ENCODE results near the gene LHFPL6.

The LHFPL6 gene

GRCh38 chr13:39402221-39402970 is 200.6 kb downstream of the LHFPL6 start:
- no peak overlapping the region for H3K27ac ChIP-seq

GRCh38 chr13:39401756-39402155 is 201.2 kb downstream of the LHFPL6 start:
- Histone ChIP-seq H3K4me3 (no peak overlapping the region), H3K27ac (no peak overlapping the region)

More at GRCh38 chr13:39402221-39402970, 200.6 kb downstream of the LHFPL6 start:
- H3K4me3 ChIP-seq: no peak overlapping the region

GRCh38 chr13:39401046-39401705 is 201.8 kb downstream of the LHFPL6 start:
- H3K27ac ChIP-seq: no peak overlapping the region
- no peak overlapping the region for H3K4me3 ChIP-seq

- H3K4me3 ChIP-seq: no peak overlapping the region
- H3K27ac ChIP-seq: no peak overlapping the region
These were observed 203.9 kb downstream of the LHFPL6 start for GRCh38 chr13:39399102-39399501.

GRCh38 chr13:39397896-39398265 is 205.1 kb downstream of the LHFPL6 start:
- Histone ChIP-seq H3K4me3 (no peak overlapping the region), H3K27ac (peak overlapping the region in 1 of 21 experiments; percentile 23)

- no peak overlapping the region for H3K4me3 ChIP-seq
- H3K27ac ChIP-seq: peak overlapping the region in 1 of 21 experiments; percentile 23
These were observed 205.6 kb downstream of the LHFPL6 start for GRCh38 chr13:39397226-39397895.

GRCh38 chr13:39394796-39395678 is 208.0 kb downstream of the LHFPL6 start:
- no peak overlapping the region for H3K4me3 ChIP-seq
- H3K27ac ChIP-seq: peak overlapping the region in 1 of 21 experiments; percentile 49

- H3K4me3 ChIP-seq: no peak overlapping the region
- no peak overlapping the region for H3K27ac ChIP-seq
These were observed 211.2 kb downstream of the LHFPL6 start for GRCh38 chr13:39391761-39392160.

GRCh38 chr13:39389013-39389412 is 214.0 kb downstream of the LHFPL6 start:
- Histone ChIP-seq H3K4me3 (no peak overlapping the region), H3K27ac (no peak overlapping the region)

- no peak overlapping the region for H3K27ac ChIP-seq
These were observed 217.3 kb downstream of the LHFPL6 start for GRCh38 chr13:39385621-39386231.

GRCh38 chr13:39385154-39385553 is 217.8 kb downstream of the LHFPL6 start:
- Histone ChIP-seq H3K4me3 (no peak overlapping the region), H3K27ac (no peak overlapping the region)

More at GRCh38 chr13:39385621-39386231, 217.3 kb downstream of the LHFPL6 start:
- H3K4me3 ChIP-seq: no peak overlapping the region

GRCh38 chr13:39381456-39381855 is 221.5 kb downstream of the LHFPL6 start:
- Histone ChIP-seq H3K4me3 (no peak overlapping the region), H3K27ac (no peak overlapping the region)

GRCh38 chr13:39379667-39380655 is 223.0 kb downstream of the LHFPL6 start:
- no peak overlapping the region for H3K27ac ChIP-seq
- H3K4me3 ChIP-seq: no peak overlapping the region

- no peak overlapping the region for H3K4me3 ChIP-seq
- H3K27ac ChIP-seq: no peak overlapping the region
These were observed 223.9 kb downstream of the LHFPL6 start for GRCh38 chr13:39379118-39379517.

GRCh38 chr13:39378306-39378705 is 224.7 kb downstream of the LHFPL6 start:
- no peak overlapping the region for H3K27ac ChIP-seq
- H3K4me3 ChIP-seq: no peak overlapping the region

- Histone ChIP-seq H3K27ac (no peak overlapping the region), H3K4me3 (no peak overlapping the region)
These were observed 225.3 kb downstream of the LHFPL6 start for GRCh38 chr13:39377699-39378098.

- no peak overlapping the region for H3K4me3 ChIP-seq
- no peak overlapping the region for H3K27ac ChIP-seq
These were observed 226.9 kb downstream of the LHFPL6 start for GRCh38 chr13:39376076-39376475.

GRCh38 chr13:39375601-39376000 is 227.4 kb downstream of the LHFPL6 start:
- Histone ChIP-seq H3K27ac (no peak overlapping the region), H3K4me3 (no peak overlapping the region)

All from skin epidermis (tissue), 12 donors.